Measurements from ENCODE around the gene PIK3IP1.
"Not testable (repeated sequence)": the region's sequence is repeated elsewhere in the genome, so short reads cannot be mapped to it uniquely, and the experiment has no call there.

Gene PIK3IP1

DNA sequence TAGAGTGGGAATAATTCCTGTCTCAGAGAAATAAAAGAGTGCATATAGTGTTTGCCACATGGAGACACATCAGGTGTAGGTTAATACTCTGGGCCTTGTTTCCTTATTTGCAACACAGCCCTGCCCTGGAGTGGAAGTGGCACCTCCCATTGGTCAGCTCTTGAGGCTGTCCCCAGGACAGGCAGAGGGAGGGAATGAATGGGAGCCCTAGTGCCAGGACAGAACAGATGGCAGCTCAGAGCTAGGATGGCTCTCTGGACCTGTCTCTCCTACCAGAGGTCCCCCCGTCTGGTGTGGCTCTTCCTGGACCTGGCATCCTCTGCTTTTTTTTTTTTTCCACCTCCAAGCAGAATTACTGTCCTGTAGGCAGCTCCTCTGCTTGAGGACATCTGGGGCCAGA, 44.6 kb downstream of the PIK3IP1 start:
- peaks cover 36% of the 10 kb centered on the region for H3K36me3 ChIP-seq
- H3K27me3 ChIP-seq (ENCODE audit: insufficient read depth, low read depth, severe bottlenecking) = no peaks in the 10 kb centered on the region
- peak; percentile 69 for DNase-seq
- no peaks in the 10 kb centered on the region for H3K9me3 ChIP-seq (ENCODE audit: severe bottlenecking)
- H3K4me3 ChIP-seq (ENCODE audit: low read depth, low read length) = peak overlapping the region; percentile 60
- TF ChIP-seq, protein P1, sequence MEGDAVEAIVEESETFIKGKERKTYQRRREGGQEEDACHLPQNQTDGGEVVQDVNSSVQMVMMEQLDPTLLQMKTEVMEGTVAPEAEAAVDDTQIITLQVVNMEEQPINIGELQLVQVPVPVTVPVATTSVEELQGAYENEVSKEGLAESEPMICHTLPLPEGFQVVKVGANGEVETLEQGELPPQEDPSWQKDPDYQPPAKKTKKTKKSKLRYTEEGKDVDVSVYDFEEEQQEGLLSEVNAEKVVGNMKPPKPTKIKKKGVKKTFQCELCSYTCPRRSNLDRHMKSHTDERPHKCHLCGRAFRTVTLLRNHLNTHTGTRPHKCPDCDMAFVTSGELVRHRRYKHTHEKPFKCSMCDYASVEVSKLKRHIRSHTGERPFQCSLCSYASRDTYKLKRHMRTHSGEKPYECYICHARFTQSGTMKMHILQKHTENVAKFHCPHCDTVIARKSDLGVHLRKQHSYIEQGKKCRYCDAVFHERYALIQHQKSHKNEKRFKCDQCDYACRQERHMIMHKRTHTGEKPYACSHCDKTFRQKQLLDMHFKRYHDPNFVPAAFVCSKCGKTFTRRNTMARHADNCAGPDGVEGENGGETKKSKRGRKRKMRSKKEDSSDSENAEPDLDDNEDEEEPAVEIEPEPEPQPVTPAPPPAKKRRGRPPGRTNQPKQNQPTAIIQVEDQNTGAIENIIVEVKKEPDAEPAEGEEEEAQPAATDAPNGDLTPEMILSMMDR (IDR thresholded peaks at IDR 0.05; ENCODE audit: low read depth, low read length) = no peak
- peak overlapping the region; percentile 68 for H3K27ac ChIP-seq

DNA sequence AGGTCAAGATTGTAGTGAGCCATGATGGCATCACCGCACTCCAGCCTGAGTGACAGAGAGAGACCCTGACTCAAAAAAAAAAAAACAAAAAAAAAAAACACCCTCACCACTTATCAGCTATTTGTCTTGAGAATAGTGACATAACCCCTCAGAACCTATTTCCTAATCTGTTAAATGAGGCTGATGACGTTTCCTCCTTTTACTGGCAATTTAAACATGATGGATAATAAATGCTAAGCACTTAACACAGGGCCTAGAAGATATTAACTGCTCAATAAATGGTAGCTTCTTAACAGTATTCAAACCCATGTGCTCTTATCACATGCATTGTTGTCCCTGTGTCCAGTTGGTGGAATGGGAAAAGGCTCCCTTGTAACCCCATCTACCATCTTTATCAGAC, 45.6 kb downstream of the PIK3IP1 start:
- H3K27me3 ChIP-seq (ENCODE audit: insufficient read depth, low read depth, severe bottlenecking) = no peaks in the 10 kb centered on the region
- peaks cover 37% of the 10 kb centered on the region for H3K36me3 ChIP-seq
- TF ChIP-seq, protein P1 (IDR thresholded peaks at IDR 0.05; ENCODE audit: low read depth, low read length) = no peak
- no peaks in the 10 kb centered on the region for H3K9me3 ChIP-seq (ENCODE audit: severe bottlenecking)
- DNase-seq = no peak
- H3K4me3 ChIP-seq (ENCODE audit: low read depth, low read length) = no peak overlapping the region
- H3K27ac ChIP-seq = peak overlapping the region; percentile 68; the same call in 1 of the 2 replicates

- H3K4me3 ChIP-seq (ENCODE audit: low read depth, low read length); H3K27me3 ChIP-seq (ENCODE audit: insufficient read depth, low read depth, severe bottlenecking); DNase-seq; H3K9me3 ChIP-seq (ENCODE audit: severe bottlenecking); H3K27ac ChIP-seq: not testable (repeated sequence)
- H3K36me3 ChIP-seq = peaks cover 37% of the 10 kb centered on the region
Observed at GRCh38 chr22:31245998-31246397, 46.3 kb downstream of the PIK3IP1 start.

- Histone ChIP-seq H3K36me3 (peaks cover 36% of the 10 kb centered on the region), H3K27me3 (ENCODE audit: insufficient read depth, low read depth, severe bottlenecking) (no peaks in the 10 kb centered on the region), H3K9me3 (ENCODE audit: severe bottlenecking) (no peaks in the 10 kb centered on the region), H3K4me3 (ENCODE audit: low read depth, low read length) (no peak overlapping the region), H3K27ac (no peak overlapping the region)
- TF ChIP-seq, protein P1 (IDR thresholded peaks at IDR 0.05; ENCODE audit: low read depth, low read length) = no peak
- DNase-seq = no peak
Observed at GRCh38 chr22:31244943-31245451, 47.3 kb downstream of the PIK3IP1 start.

DNA sequence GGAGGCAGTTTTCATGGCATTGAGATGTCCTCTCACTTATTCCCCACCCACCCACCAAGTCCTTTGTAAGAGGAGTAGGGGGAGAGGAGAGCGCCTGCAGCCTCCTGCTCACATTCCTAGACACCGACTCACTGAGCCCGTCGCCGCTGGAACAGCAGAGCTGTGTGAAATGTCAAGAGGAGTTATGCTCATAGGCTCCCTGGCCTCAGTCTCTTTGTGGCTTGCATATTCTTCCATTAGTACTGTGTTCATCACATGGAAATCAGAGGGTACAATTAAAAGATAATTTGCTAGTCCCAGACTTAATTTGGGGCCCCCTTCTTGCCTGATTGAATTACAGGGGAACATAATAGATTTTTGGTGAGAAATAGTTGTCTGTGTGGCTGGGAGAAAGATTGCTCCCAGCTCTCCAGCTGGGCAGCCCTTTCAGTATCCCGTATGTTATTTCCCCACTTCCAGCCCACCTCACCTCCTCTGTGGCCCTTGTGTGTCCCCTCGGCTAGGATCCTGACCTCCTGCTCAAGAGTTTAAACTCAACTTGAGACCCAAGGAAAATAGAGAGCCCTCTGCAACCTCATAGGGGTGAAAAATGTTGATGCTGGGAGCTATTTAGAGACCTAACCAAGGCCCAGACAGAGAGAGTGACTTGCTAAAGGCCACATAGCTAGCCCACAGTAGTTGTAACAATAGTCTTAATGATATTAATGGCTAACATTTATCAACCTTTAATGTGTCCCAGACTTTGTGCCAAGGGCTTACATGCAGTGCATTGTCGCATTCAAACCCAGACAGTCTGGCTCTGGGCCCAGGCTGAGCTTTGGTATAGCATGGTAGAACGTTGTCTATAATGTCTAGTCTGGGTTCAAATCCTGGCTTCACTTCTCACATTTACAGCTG, 48.0 kb downstream of the PIK3IP1 start:
- TF ChIP-seq, protein P1 (IDR thresholded peaks at IDR 0.05; ENCODE audit: low read depth, low read length) = no peak
- Histone ChIP-seq H3K4me3 (ENCODE audit: low read depth, low read length) (no peak overlapping the region), H3K27ac (no peak overlapping the region), H3K27me3 (ENCODE audit: insufficient read depth, low read depth, severe bottlenecking) (no peaks in the 10 kb centered on the region), H3K9me3 (ENCODE audit: severe bottlenecking) (no peaks in the 10 kb centered on the region), H3K36me3 (peaks cover 35% of the 10 kb centered on the region)
- DNase-seq = no peak

- DNase-seq = no peak
- H3K36me3 ChIP-seq = peaks cover 27% of the 10 kb centered on the region
- H3K9me3 ChIP-seq (ENCODE audit: severe bottlenecking) = no peaks in the 10 kb centered on the region
- H3K27ac ChIP-seq = no peak overlapping the region
- no peak overlapping the region for H3K4me3 ChIP-seq (ENCODE audit: low read depth, low read length)
- TF ChIP-seq, protein P1 (IDR thresholded peaks at IDR 0.05; ENCODE audit: low read depth, low read length) = no peak
- no peaks in the 10 kb centered on the region for H3K27me3 ChIP-seq (ENCODE audit: insufficient read depth, low read depth, severe bottlenecking)
Observed at GRCh38 chr22:31243339-31244045, 48.8 kb downstream of the PIK3IP1 start.

Measured in WERI-Rb-1 (cell line).